Midbrain (tissue), 1 donor: ENCODE data around the gene ABCA7.

ENCODE experiments used
- DNase-seq: peaks from one replicate; lab custom pipeline; 2025; lab: John Stamatoyannopoulos, UW

The ABCA7 gene

DNA sequence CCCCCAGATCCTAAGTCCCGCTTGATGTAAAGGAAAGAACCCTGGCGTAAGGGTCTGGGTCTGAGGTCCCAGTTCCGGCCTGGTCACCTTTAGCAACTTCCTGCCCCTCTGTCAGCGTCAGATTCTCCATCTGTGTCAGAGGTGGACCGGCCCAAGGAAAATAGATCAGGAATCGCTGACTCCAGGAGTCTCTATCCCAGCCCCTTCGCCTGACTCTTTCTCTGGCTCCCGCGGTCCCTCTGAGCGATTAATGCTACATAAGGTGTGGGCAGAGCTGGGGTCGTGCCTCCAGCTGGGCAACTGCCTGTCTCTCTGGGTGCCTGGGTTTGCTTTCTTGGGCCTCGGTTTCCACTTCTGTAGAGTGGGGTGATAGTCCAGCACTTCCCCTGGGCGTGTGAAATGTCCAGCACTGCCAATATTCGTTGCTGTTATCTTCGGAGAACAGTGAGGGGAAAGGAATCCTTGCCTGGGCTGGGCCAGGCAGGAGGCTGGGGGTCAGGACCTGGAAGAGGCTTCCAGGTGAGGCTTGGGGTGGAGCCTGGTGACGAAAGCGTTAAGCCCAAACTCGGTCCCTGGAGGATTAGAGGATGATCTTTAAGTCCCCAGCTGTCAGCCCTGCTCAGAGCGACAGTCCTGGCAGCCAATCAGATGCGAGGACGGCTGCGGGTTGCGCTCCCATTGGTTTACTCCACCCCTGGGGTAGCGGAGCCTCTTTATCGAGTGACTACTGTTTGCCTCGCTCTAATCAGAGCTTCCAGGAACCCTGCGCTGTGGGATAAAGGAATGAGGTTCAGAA, 767 bp downstream of the ABCA7 start:
- peak; percentile 89 for DNase-seq

DNA sequence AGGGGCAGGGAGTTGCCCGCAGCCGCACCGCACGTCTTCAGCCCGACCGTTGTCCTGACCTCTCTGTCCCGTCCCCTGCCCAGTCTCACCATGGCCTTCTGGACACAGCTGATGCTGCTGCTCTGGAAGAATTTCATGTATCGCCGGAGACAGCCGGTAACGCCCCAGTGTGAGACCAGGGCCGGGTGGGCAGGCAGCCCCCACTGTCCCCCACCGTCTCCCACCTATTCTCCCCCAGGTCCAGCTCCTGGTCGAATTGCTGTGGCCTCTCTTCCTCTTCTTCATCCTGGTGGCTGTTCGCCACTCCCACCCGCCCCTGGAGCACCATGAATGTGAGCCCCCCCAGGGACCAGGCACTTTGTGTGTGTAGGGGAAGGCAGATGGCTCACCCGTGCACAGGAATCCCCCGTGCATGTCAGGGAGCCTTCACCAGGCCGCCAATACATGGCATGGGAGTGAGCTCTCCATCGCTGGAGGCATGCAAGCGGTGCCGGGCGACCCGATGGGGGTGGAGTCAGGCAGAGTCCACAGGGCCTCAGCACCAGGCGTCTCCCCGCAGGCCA, 1.4 kb downstream of the ABCA7 start:
- no peak for DNase-seq

DNA sequence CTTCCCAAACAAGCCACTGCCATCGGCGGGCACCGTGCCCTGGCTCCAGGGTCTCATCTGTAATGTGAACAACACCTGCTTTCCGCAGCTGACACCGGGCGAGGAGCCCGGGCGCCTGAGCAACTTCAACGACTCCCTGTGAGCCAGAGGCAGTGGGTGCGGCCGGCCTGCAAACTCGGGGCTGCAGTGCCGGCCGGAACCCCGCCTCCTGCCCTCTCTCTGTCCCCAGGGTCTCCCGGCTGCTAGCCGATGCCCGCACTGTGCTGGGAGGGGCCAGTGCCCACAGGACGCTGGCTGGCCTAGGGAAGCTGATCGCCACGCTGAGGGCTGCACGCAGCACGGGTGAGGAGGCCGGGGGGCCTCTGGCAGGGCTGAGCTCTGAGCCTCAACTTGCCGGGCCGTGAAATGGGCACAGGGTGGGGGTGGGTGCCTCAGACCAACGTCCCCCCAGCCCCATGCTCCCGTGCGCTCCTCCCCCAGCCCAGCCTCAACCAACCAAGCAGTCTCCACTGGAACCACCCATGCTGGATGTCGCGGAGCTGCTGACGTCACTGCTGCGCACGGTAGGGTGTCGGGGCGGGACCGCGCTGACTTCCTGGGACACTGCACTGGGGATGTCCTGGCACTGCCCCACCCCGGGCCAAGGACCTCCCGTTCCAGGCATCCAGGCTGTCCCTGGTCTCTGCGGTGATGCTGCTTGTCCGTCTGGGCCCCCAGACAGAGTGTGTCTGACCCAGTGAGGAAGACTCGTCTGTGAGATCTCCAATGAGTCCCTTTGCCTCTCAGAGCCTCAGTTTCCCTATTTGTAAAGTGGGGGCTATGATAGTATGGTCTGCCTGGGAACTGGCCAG, 2.2 kb downstream of the ABCA7 start:
- DNase-seq = no peak

DNA sequence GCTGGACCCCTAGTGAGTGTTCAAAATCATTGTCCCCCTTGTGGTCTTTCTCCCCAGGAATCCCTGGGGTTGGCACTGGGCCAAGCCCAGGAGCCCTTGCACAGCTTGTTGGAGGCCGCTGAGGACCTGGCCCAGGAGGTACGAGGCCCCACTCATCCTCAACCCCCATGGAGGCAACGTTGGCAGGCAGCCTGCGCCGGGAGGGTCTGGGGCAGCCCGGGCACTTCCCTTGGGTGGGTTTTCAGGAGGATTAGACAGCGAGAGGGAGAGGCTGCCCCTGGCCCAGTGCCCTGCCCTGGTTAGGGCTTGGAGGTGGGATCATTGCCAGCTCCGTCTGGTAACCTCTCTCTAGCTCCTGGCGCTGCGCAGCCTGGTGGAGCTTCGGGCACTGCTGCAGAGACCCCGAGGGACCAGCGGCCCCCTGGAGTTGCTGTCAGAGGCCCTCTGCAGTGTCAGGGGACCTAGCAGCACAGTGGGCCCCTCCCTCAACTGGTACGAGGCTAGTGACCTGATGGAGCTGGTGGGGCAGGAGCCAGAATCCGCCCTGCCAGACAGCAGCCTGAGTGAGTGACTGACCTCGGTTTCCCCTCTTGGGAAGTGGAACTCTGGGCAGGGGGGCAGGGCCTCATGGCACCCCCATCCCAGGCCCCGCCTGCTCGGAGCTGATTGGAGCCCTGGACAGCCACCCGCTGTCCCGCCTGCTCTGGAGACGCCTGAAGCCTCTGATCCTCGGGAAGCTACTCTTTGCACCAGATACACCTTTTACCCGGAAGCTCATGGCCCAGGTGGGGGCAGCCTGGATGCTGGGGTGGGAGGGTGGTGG, 3.0 kb downstream of the ABCA7 start:
- DNase-seq = no peak

DNA sequence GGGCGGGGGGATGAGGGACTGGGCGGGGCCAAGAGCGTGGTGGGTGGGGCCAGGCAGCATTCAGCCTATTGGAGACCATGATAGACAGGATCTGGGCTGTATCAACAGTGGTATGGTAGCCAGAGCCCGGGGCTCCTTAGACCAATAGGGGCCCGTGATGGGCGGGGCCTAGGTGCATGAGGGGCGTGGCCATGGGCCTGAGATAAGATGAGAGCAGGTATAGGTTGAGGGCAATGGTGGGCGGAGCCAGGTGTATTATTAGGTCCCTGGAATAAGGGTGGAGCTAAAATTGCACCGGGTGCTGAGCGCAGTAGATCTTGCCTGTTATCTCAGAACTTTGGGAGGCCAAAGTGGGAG, 5.3 kb downstream of the ABCA7 start:
- DNase-seq = no peak

DNA sequence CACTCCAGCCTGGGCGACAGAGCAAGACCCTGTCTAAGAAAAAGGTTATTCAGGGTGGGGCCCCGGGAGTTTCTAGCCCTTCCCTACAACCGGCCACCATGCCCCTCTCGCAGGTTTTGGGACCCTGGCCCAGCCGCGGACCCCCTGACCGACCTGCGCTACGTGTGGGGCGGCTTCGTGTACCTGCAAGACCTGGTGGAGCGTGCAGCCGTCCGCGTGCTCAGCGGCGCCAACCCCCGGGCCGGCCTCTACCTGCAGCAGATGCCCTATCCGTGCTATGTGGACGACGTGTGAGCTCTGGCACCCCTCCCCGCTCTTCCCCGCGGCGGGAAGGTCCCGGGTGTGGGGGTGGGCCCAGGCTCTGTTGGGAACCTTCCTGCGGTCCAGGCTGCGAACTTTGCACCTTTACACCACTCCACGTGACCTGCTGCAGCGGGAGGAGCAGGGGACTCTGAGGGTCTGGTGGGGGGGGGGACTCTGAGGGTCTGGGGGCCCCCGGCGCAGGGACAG, 6.3 kb downstream of the ABCA7 start:
- no peak for DNase-seq

DNA sequence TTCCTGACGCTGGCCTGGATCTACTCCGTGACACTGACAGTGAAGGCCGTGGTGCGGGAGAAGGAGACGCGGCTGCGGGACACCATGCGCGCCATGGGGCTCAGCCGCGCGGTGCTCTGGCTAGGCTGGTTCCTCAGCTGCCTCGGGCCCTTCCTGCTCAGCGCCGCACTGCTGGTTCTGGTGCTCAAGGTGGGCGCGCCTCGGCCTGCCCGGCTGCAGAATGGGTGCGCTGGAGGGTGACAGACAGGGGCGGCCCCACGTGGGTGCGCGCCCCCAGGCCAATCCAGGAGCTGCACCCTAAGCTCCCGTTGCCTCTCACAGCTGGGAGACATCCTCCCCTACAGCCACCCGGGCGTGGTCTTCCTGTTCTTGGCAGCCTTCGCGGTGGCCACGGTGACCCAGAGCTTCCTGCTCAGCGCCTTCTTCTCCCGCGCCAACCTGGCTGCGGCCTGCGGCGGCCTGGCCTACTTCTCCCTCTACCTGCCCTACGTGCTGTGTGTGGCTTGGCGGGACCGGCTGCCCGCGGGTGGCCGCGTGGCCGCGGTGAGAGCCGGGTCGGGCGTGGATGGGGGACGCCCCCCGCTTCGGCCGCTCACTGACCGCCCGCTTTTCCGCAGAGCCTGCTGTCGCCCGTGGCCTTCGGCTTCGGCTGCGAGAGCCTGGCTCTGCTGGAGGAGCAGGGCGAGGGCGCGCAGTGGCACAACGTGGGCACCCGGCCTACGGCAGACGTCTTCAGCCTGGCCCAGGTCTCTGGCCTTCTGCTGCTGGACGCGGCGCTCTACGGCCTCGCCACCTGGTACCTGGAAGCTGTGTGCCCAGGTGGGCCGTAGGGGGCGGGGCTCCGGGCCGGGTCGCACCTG, 7.2 kb downstream of the ABCA7 start:
- no peak for DNase-seq

DNA sequence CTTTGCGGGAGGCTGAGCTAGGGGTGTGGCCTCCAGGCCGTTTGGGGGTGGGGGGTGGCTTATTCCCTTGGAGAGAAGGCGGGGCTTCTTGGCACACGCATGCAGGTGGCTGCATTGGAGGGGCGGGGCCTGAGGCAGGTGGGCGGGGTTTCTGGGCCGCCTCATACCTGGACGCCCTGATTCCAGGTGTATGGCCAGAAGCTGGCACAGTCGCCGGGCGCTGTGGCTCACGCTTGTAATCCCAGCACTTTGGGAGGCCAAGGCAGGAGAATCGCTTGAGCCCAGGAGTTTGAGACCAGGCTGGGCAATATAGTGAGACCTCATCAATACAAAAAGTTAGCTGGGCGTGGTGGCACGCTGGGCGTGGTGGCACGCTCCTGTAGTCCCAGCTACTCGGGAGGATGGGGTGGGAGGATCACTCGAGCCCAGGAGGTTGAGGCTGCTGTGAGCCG, 7.8 kb downstream of the ABCA7 start:
- DNase-seq = no peak

DNA sequence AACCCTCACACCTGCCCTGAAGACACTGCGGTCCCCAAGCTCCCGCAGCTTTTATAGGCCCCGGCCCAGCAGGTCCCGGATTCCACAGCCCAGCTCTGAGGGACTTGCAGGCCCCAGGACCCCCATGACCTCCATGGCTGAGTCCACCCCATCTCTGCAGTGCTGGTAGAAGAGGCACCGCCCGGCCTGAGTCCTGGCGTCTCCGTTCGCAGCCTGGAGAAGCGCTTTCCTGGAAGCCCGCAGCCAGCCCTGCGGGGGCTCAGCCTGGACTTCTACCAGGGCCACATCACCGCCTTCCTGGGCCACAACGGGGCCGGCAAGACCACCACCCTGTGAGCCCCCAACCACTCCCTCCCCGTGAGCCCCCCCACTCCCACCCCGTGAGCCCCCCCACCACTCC, 9.2 kb downstream of the ABCA7 start:
- no peak for DNase-seq

DNA sequence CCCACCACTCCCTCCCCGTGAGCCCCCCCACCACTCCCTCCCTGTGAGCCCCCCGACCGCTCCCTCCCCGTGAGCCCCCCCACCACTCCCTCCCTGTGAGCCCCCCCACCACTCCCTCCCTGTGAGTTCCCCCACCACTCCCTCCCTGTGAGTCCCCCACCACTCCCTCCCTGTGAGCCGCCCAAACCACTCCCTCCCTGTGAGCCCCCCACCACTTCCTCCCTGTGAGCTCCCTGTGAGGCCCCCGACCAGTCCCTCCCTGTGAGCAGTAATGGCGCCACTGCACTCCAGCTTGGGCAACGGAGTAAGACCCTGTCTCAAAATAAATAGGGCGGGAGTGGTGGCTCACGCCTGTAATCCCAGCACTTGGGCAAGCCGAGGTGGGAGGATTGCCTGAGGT, 9.9 kb downstream of the ABCA7 start:
- no peak for DNase-seq

DNA sequence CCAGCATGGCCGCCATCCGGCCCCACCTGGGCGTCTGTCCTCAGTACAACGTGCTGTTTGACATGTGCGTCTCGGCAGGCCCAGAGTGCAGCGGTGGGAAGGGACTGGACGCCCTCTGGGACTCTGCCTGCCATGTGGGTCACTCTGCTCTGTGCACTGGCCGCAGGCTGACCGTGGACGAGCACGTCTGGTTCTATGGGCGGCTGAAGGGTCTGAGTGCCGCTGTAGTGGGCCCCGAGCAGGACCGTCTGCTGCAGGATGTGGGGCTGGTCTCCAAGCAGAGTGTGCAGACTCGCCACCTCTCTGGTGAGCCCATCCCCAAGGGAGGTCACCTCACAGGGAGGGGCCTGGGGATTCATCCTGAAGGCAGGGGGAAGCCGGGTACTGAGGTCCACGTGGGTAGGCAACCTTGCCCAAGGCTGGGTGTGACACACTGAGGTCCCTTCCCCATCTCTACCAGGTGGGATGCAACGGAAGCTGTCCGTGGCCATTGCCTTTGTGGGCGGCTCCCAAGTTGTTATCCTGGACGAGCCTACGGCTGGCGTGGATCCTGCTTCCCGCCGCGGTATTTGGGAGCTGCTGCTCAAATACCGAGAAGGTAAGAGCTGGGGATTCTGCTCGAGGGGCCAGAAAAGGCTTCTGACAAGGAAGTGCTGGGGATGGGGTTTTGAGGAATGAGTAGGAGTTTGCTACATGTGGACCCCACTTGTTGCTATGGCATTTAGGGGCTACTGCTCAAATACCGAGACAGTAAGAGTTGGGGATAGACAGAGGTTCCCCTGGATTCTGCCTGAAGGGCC, 11.3 kb downstream of the ABCA7 start:
- no peak for DNase-seq

DNA sequence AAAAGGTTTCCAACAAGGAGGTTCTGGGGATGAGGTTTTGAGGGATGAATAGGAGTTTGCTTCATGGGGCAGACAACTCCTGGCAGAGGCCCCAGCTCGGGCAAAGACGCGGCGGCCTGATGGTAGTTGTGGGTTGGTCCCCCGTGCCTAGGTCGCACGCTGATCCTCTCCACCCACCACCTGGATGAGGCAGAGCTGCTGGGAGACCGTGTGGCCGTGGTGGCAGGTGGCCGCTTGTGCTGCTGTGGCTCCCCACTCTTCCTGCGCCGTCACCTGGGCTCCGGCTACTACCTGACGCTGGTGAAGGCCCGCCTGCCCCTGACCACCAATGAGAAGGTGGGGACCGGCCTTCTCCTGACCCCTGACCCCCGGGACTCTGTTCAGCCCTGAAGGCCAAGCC, 11.9 kb downstream of the ABCA7 start:
- DNase-seq = no peak

DNA sequence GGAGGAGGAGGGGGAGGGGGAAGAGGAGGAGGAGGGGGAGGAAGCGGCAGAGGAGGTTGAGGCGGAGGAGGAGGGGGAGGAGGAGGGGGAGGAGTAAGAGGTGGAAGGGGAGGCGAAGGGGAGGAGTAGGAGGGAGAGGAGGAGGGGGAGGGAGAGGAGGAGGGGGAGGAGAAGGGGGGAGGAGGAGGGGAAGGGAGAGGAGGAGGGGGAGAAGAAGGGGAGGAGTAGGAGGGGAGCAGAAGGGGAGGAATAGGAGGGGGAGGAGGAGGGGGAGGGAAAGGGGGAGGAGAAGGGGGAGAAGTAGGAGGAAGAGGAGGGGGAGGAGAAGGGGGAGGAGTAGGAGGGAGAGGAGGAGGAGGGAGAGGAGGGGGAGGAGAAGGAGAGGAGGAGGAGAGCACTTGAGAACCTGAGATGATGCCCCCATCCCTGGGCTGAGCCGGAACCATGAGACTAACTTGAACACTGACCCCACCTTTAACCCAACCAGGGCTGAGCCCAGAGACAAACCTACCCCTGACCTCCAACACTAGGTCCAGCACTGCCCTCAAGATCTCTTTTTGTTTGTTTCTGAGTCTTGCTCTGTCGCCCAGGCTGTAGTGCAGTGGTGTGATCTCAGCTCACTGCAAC, 12.6 kb downstream of the ABCA7 start:
- no peak for DNase-seq

DNA sequence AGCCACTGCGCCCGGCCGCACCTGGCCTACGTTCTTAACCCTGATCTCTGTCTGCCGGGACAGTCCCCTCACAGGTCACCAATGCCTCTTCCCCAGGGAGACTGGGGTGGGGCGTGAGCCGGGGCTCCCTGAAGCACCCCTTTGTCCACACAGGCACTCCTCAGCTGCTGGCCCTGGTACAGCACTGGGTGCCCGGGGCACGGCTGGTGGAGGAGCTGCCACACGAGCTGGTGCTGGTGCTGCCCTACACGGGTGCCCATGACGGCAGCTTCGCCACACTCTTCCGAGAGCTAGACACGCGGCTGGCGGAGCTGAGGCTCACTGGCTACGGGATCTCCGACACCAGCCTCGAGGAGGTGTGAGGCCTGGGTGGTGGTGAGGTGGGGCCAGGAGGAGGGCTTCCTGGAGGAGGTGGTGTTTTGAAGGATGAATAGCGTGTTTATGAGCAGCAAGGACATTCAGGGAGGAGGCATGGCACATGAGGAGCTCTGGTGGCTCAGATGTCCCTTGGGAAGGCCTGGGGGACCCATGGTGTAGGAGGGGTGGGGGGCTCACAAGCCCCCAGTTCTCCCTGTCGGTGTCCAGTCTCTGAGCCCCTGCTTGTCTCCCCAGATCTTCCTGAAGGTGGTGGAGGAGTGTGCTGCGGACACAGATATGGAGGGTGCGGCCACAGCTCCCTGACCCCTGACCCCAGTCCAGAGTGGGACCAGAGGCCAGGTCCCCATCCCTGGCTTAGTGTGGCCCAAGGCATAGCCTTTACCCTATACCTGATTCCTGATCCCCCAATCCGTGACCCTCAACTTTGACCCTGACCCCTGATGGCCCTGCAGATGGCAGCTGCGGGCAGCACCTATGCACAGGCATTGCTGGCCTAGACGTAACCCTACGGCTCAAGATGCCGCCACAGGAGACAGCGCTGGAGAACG, 13.5 kb downstream of the ABCA7 start:
- no peak for DNase-seq

DNA sequence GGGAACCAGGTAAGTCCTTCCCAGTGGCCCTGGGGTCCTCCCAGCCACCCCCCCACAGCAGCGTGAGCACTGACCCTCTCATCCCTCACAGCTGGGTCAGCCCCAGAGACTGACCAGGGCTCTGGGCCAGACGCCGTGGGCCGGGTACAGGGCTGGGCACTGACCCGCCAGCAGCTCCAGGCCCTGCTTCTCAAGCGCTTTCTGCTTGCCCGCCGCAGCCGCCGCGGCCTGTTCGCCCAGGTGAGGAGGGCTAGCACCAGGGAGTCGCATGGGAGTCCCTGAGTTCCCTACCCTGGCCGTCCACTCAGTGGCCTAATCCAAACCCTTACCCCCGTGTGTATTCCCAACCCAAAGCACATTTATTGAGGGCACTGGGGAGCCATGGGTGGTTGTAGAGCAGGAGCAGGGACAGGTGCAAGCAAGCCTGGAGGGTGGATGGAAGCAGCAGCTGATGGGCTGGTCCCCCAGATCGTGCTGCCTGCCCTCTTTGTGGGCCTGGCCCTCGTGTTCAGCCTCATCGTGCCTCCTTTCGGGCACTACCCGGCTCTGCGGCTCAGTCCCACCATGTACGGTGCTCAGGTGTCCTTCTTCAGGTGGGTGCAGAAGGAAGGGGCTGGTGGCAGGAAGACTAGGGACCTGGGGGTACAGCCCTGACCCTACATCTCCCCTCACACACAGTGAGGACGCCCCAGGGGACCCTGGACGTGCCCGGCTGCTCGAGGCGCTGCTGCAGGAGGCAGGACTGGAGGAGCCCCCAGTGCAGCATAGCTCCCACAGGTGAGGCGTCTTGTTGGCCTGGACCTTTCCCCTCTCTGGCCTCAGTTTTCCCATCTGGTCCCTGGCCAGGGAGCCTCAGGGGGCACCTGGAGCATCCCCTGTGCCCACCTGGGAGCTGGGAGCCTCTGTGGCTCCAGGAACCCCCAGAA, 14.5 kb downstream of the ABCA7 start:
- DNase-seq = no peak

DNA sequence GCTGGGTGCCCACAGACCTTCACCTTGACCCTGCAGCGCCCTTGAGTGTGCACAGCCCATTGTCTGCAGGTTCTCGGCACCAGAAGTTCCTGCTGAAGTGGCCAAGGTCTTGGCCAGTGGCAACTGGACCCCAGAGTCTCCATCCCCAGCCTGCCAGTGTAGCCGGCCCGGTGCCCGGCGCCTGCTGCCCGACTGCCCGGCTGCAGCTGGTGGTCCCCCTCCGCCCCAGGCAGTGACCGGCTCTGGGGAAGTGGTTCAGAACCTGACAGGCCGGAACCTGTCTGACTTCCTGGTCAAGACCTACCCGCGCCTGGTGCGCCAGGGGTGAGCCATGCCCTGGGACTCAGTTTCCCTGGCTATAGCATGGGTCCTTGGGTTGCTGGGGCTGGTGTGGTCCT, 15.1 kb downstream of the ABCA7 start:
- no peak for DNase-seq

DNA sequence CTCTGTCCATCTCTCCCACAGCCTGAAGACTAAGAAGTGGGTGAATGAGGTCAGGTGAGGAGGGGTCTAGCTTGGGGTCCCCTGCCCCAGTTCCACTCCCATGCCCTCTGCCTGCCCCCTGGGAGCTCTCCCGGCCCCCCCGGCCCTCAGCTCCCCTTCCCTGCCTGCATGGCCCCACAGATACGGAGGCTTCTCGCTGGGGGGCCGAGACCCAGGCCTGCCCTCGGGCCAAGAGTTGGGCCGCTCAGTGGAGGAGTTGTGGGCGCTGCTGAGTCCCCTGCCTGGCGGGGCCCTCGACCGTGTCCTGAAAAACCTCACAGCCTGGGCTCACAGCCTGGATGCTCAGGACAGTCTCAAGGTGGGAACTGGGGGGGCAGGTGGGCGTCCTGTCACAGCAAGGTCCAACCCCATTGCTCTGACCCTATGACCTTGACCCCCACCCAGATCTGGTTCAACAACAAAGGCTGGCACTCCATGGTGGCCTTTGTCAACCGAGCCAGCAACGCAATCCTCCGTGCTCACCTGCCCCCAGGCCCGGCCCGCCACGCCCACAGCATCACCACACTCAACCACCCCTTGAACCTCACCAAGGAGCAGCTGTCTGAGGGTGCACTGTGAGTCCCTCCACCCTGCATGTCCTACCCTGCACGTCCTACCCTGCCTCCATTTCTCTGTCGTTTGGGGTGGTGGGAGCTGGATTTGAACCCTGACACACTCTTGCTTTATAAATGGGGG, 16.1 kb downstream of the ABCA7 start:
- no peak for DNase-seq
